Transverse colon (tissue), 4 donors: ENCODE measurements around the gene AGRN. TPM values are rescaled to one million over a fixed set of nuclear protein-coding genes. Genes with fewer than 3 reads are reported as not detected.
"Not testable (repeated sequence)": the region's sequence is repeated elsewhere in the genome, so short reads cannot be mapped to it uniquely, and the experiment has no call there.

Experiments
- DNase-seq: peaks from one replicate; pipeline ENCODE4 v3.0.0-alpha.2; 2019
- H3K27ac ChIP-seq, 4 donors: fragments of 200-600 bp; sonication (generic); 2 replicates each; pipeline ENCODE4 v1.5.1; 2016 to 2018; ENCODE audit warnings: inconsistent platforms in 4 of 4
- H3K27me3 ChIP-seq: fragments of 200-600 bp; sonication (generic); 2 replicates; pipeline ENCODE4 v1.5.1; 2017; ENCODE audit warnings: inconsistent platforms
- H3K36me3 ChIP-seq, 4 donors: fragments of 200-600 bp; sonication (generic); 2 replicates each; pipeline ENCODE4 v1.5.1; 2017 to 2019; ENCODE audit warnings: inconsistent platforms in 4 of 4
- H3K4me1 ChIP-seq, 4 donors: fragments of 200-600 bp; sonication (generic); 2 replicates each; pipeline ENCODE4 v1.5.1; 2017 to 2020; ENCODE audit warnings: inconsistent platforms in 4 of 4
- H3K4me3 ChIP-seq, 4 donors: fragments of 200-600 bp; sonication (generic); 1 replicate in 1 of 4; 2 replicates in 3 of 4; pipeline versions ENCODE4 v1.5.1 to v1.6.1; 2017 to 2019; ENCODE audit warnings: inconsistent platforms in 4 of 4
- H3K9me3 ChIP-seq, 2 donors: fragments of 200-600 bp; sonication (generic); 2 replicates each; pipeline ENCODE4 v1.5.1; 2017 to 2019; ENCODE audit warnings: inconsistent platforms in 2 of 2
- EP300 ChIP-seq: sonication (generic); formaldehyde crosslinking; IDR thresholded peaks from one replicate; pipeline ENCODE4 v1.6.1; 2017; ENCODE audit warnings: antibody characterized with exemption, low read depth
- POLR2A ChIP-seq: fragments of 450-650 bp; IDR thresholded peaks from one replicate; pipeline ENCODE4 v1.6.1; 2016; ENCODE audit warnings: antibody characterized with exemption, mild to moderate bottlenecking, moderate library complexity
- POLR2AphosphoS5 ChIP-seq, 3 donors: sonication (generic); formaldehyde crosslinking; IDR thresholded peaks; one replicate each; pipeline ENCODE4 v1.6.1; 2016; ENCODE audit warnings: antibody characterized with exemption in 3 of 3
- WGBS, 2 donors: methylation state at CpG; one replicate each; pipeline ENCODE4 v1.1.5; 2018; ENCODE audit warnings: low coverage in 1 of 2; 5-methylcytosine and 5-hydroxymethylcytosine counted together
- in situ Hi-C, 4 donors: fragments of 200-750 bp; cut with MboI; loops; one replicate each; pipeline versions ENCODE4 v1.15.0 to v1.15.1; 2017; ENCODE audit warnings: low sequenced_read_pairs in 3 of 4, low pct_ligation_motif_present in 1 of 4, low pct_unique_long_range_greater_than_20kb in 1 of 4
- intact Hi-C: fragments of 100-400 bp; cut with DNase I; formaldehyde crosslinking; loops from one replicate; pipeline ENCODE4 v1.15.1; 2023; ENCODE audit warnings: low total_unique reads
- total RNA-seq, 4 donors: library from RNA; depleted of rRNA; stranded (reverse); fragments of >200 nt; gene quantifications; one replicate each; pipeline ENCODE4 v1.1.0, GENCODE V29; 2016
- TF ChIP-seq, protein P1 (sequence below), 5 experiments: fragments of 200-600 bp in 3 of 5; fragments of 450-650 bp in 2 of 5; sonication (generic) in 3 of 5; IDR thresholded peaks; 1 replicate in 2 of 5; 2 replicates in 3 of 5; pipeline ENCODE4 v1.5.1; 2016 to 2017; ENCODE audit warnings: antibody characterized with exemption in 5 of 5, inconsistent platforms in 3 of 5, mild to moderate bottlenecking in 2 of 5, moderate library complexity in 1 of 5

Gene AGRN
- total RNA-seq, 4 donors from 2014 or later: 25.4 to 132 (median 44.8) TPM

DNA sequence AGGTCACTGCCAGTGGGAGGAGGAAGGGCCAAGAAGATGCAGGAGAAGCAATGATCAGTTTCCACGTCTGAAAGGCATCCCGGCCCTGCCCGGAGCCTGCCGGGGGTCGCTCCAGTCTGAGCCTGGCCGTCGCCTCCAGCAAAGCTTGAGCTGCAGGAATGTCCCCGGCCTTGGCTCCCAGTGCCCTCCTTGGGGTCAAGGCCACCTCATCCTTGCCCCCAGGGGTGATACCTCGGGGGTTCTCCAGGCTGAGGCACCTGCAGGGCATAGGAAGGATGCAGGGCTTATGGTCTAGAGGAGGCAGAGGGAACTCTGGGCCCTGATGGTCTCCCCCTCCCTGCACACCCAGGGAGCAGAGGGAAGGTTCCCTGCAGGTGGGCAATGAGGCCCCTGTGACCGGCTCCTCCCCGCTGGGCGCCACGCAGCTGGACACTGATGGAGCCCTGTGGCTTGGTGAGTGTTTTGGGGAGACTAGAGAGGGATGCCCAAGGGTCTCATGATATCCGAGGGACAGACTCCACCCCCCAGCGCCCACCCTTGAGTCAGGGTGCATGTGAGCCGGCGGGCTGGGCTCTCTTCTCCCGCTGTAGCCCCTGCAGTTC, 34.3 kb downstream of the AGRN start:
- Histone ChIP-seq H3K27ac (no peak overlapping the region), H3K9me3 (no peaks in the 10 kb centered on the region), H3K4me1 (peaks cover 5 to 20% (median 12%) of the 10 kb centered on the region in 4 donors), H3K4me3 (no peak overlapping the region), H3K36me3 (no peaks in the 10 kb centered on the region), H3K27me3 (peaks cover 26% of the 10 kb centered on the region)
- intact Hi-C loops: no loop called here
- TF ChIP-seq EP300 (no peak), POLR2A (no peak), POLR2AphosphoS5 (IDR thresholded peaks at IDR 0.05) (no peak)
- TF ChIP-seq, protein P1, sequence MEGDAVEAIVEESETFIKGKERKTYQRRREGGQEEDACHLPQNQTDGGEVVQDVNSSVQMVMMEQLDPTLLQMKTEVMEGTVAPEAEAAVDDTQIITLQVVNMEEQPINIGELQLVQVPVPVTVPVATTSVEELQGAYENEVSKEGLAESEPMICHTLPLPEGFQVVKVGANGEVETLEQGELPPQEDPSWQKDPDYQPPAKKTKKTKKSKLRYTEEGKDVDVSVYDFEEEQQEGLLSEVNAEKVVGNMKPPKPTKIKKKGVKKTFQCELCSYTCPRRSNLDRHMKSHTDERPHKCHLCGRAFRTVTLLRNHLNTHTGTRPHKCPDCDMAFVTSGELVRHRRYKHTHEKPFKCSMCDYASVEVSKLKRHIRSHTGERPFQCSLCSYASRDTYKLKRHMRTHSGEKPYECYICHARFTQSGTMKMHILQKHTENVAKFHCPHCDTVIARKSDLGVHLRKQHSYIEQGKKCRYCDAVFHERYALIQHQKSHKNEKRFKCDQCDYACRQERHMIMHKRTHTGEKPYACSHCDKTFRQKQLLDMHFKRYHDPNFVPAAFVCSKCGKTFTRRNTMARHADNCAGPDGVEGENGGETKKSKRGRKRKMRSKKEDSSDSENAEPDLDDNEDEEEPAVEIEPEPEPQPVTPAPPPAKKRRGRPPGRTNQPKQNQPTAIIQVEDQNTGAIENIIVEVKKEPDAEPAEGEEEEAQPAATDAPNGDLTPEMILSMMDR (IDR thresholded peaks at IDR 0.05): no peak
- in situ Hi-C loops: no loop called here
- 95% methylated on average over 18 of the region's 18 CpGs; no CpG with 5 or more reads in 1 of the 2 donors for whole genome bisulfite sequencing, 2 donors
- no peak for DNase-seq

DNA sequence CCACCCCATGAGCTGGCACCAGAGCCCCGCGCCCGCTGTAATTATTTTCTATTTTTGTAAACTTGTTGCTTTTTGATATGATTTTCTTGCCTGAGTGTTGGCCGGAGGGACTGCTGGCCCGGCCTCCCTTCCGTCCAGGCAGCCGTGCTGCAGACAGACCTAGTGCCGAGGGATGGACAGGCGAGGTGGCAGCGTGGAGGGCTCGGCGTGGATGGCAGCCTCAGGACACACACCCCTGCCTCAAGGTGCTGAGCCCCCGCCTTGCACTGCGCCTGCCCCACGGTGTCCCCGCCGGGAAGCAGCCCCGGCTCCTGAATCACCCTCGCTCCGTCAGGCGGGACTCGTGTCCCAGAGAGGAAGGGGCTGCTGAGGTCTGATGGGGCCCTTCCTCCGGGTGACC, 35.1 kb downstream of the AGRN start:
- H3K4me1 ChIP-seq: peaks cover 9 to 27% (median 18%) of the 10 kb centered on the region in 4 donors
- in situ Hi-C loops: no loop called here
- no peak overlapping the region for H3K4me3 ChIP-seq
- intact Hi-C loops: no loop called here
- no peak for DNase-seq
- H3K27ac ChIP-seq: no peak overlapping the region
- WGBS, 2 donors: 90% methylated on average over 2 to 23 of the region's 23 CpGs
- H3K36me3 ChIP-seq: no peaks in the 10 kb centered on the region
- no peaks in the 10 kb centered on the region for H3K9me3 ChIP-seq
- H3K27me3 ChIP-seq: peaks cover 34% of the 10 kb centered on the region
- no peak for TF ChIP-seq POLR2A
- no peak for TF ChIP-seq POLR2AphosphoS5 (IDR thresholded peaks at IDR 0.05)
- TF ChIP-seq, protein P1 (IDR thresholded peaks at IDR 0.05): no peak
- TF ChIP-seq EP300: no peak

DNA sequence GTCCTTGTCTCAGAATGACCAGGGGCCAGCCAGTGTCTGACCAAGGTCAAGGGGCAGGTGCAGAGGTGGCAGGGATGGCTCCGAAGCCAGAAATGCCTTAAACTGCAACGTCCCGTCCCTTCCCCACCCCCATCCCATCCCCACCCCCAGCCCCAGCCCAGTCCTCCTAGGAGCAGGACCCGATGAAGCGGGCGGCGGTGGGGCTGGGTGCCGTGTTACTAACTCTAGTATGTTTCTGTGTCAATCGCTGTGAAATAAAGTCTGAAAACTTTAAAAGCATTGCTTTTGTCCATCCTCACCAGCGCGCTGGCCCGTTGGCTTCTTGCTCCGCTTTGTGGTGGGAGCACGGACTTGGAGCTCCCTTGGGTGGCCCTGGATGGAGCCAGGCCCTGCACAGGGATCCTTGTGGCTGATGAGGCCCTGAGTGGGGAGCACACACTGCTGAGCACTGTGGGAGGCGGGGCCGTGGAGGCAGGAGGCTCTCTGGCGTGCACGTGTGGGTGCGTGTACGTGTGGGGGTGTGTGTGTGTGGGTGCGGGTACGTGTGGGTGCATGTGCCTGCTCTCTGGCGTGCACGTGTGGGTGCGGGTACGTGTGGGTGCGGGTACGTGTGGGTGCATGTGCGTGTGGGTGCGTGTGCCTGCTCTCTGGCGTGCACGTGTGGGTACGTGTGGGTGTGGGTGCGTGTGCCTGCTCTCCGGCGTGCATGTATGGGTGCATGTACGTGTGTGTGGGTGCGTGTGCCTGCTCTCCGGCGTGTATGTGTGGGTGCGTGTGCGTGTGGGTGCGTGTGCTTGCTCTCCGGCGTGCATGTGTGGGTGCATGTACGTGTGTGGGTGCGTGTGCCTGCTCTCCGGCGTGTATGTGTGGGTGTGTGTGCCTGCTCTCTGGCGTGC, 36.2 kb downstream of the AGRN start:
- in situ Hi-C loops: no loop called here
- Histone ChIP-seq H3K36me3 (no peaks in the 10 kb centered on the region), H3K4me1 (peaks cover 9 to 26% (median 20%) of the 10 kb centered on the region in 4 donors), H3K27ac (no peak overlapping the region), H3K4me3 (no peak overlapping the region), H3K9me3 (no peaks in the 10 kb centered on the region), H3K27me3 (peaks cover 45% of the 10 kb centered on the region)
- WGBS, 2 donors: 85% methylated on average over 47 of the region's 50 CpGs; no CpG with 5 or more reads in 1 of the 2 donors
- no peak for DNase-seq
- TF ChIP-seq POLR2AphosphoS5 (IDR thresholded peaks at IDR 0.05): no peak
- TF ChIP-seq EP300: no peak
- TF ChIP-seq POLR2A: no peak
- TF ChIP-seq, protein P1 (IDR thresholded peaks at IDR 0.05): no peak
- intact Hi-C loops: no loop called here

DNA sequence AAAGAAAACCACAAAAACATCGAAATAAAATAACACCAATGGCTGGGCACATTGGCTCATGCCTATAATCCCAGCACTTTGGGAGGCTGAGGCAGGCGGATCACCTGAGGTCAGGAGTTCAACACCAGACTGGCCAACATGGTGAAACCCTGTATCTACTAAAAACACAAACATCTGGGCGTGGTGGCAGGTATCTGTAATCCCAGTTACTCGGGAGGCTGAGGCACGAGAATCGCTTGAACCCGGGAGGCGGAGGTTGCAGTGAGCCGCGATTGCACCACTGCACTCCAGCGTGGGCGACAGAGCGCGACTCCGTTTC, 37.8 kb downstream of the AGRN start:
- in situ Hi-C loops, intact Hi-C loops: not testable (repeated sequence)
- WGBS, 2 donors: 50 to 55% methylated on average over 2 to 15 of the region's 15 CpGs

More for the DNA sequence above, 37.8 kb downstream of the AGRN start:
- peaks cover 60% of the 10 kb centered on the region for H3K27me3 ChIP-seq
- not testable (repeated sequence) for H3K36me3 ChIP-seq, H3K9me3 ChIP-seq, H3K4me3 ChIP-seq, H3K27ac ChIP-seq, DNase-seq
- H3K4me1 ChIP-seq: peaks cover 9 to 33% (median 26%) of the 10 kb centered on the region in 4 donors
